Neural cell (in vitro differentiated cells): ENCODE results near the gene ANKRD60. TPM values are rescaled to one million over a fixed set of nuclear protein-coding genes. Genes with fewer than 3 reads are reported as not detected.

Source experiments
- H2AFZ ChIP-seq: fragments of 200-600, 300-800 bp; sonication (generic), shearing (Covaris generic); 2 replicates; pipeline ENCODE4 v1.6.0; 2014; ENCODE audit warnings: low read depth, mild to moderate bottlenecking, antibody characterized with exemption, low read length, moderate library complexity
- H3F3A ChIP-seq: fragments of 200-600 bp; shearing (Covaris generic); 2 replicates; pipeline ENCODE4 v1.6.1; 2016; ENCODE audit warnings: mild to moderate bottlenecking, moderate library complexity, mixed read lengths, antibody characterized with exemption, low read length; ENCODE audit not compliant: insufficient read depth, poor library complexity, severe bottlenecking
- H3K27ac ChIP-seq: fragments of 200-600, 300-800 bp; sonication (generic), shearing (Covaris generic); 2 replicates; pipeline ENCODE4 v1.5.1; 2014; ENCODE audit warnings: mild to moderate bottlenecking, low read length, moderate library complexity
- H3K27me3 ChIP-seq: fragments of 300-800, 200-600 bp; sonication (generic), shearing (Covaris generic); 2 replicates; pipeline ENCODE4 v1.6.0; 2014; ENCODE audit warnings: mild to moderate bottlenecking, low read depth, low read length, moderate library complexity; ENCODE audit not compliant: insufficient read depth
- H3K36me3 ChIP-seq: fragments of 300-800, 200-600 bp; sonication (generic), shearing (Covaris generic); 2 replicates; pipeline ENCODE4 v1.5.1; 2014; ENCODE audit warnings: mild to moderate bottlenecking, antibody characterized with exemption, low read length, moderate library complexity; ENCODE audit not compliant: insufficient read depth
- H3K4me2 ChIP-seq: fragments of 300-800, 200-600 bp; sonication (generic), shearing (Covaris generic); 2 replicates; pipeline ENCODE4 v1.6.0; 2014; ENCODE audit warnings: mild to moderate bottlenecking, low read length
- H3K4me3 ChIP-seq: fragments of 300-800, 200-600 bp; sonication (generic), shearing (Covaris generic); 2 replicates; pipeline ENCODE4 v1.5.1; 2014; ENCODE audit warnings: mild to moderate bottlenecking, low read length, moderate library complexity
- H3K79me2 ChIP-seq: fragments of 200-600 bp; shearing (Covaris generic); replicated peaks from 2 replicates; pipeline ENCODE4 v1.6.0; 2014; ENCODE audit warnings: mild to moderate bottlenecking, low read length, moderate library complexity; ENCODE audit not compliant: insufficient read depth
- H3K9ac ChIP-seq: fragments of 300-800, 200-600 bp; sonication (generic), shearing (Covaris generic); 2 replicates; pipeline ENCODE4 v1.6.1; 2016; ENCODE audit warnings: mild to moderate bottlenecking, low read length, mixed read lengths
- H3K9me2 ChIP-seq: fragments of 200-600 bp; shearing (Covaris generic); 2 replicates; pipeline ENCODE4 v1.6.1; 2016; ENCODE audit warnings: mild to moderate bottlenecking, low read length, mixed read lengths; ENCODE audit not compliant: insufficient read depth
- H3K9me3 ChIP-seq: fragments of 200-600, 300-800 bp; sonication (generic), shearing (Covaris generic); 2 replicates; pipeline ENCODE4 v1.6.1; 2016; ENCODE audit warnings: mild to moderate bottlenecking, mixed run types, low read length, moderate library complexity, mixed read lengths
- H4K20me1 ChIP-seq: fragments of 200-600 bp; shearing (Covaris generic); 2 replicates; pipeline ENCODE4 v1.6.1; 2016; ENCODE audit warnings: mild to moderate bottlenecking, mixed run types; ENCODE audit not compliant: insufficient read depth
- EP300 ChIP-seq: fragments of 450-650 bp; conservative IDR thresholded peaks from 2 replicates; pipeline ENCODE4 v1.6.1; 2014; ENCODE audit warnings: antibody characterized with exemption, mild to moderate bottlenecking, moderate library complexity; ENCODE audit not compliant: poor library complexity, severe bottlenecking
- EZH2 ChIP-seq: fragments of 200-600, 300-800 bp; shearing (Covaris generic), sonication (generic); IDR thresholded peaks from 2 replicates; pipeline ENCODE4 v1.6.1; 2014; ENCODE audit warnings: antibody characterized with exemption, low read length, borderline replicate concordance, mild to moderate bottlenecking; ENCODE audit not compliant: insufficient read depth, poor library complexity, severe bottlenecking
- MXI1 ChIP-seq: fragments of 450-650 bp; conservative IDR thresholded peaks from 2 replicates; pipeline ENCODE4 v1.6.1; 2014; ENCODE audit warnings: antibody characterized with exemption, mild to moderate bottlenecking; ENCODE audit not compliant: poor library complexity, severe bottlenecking
- POLR2AphosphoS5 ChIP-seq: IDR thresholded peaks from 2 replicates; pipeline ENCODE4 v1.6.1; 2012
- RAD21 ChIP-seq: fragments of 450-650 bp; conservative IDR thresholded peaks from 2 replicates; pipeline ENCODE4 v1.6.1; 2014; ENCODE audit warnings: antibody characterized with exemption, mild to moderate bottlenecking, moderate library complexity
- SMC3 ChIP-seq: fragments of 450-650 bp; conservative IDR thresholded peaks from 2 replicates; pipeline ENCODE4 v1.6.1; 2014; ENCODE audit warnings: antibody characterized with exemption, mild to moderate bottlenecking, moderate library complexity; ENCODE audit not compliant: poor library complexity
- TAF1 ChIP-seq: IDR thresholded peaks from 2 replicates; pipeline ENCODE4 v1.6.1; 2012; ENCODE audit warnings: low read depth
- polyA plus RNA-seq: library from polyadenylated mRNA; depleted of rRNA; stranded (reverse); fragments of >200 nt; gene quantifications from 2 replicates; pipeline ENCODE4 v1.2.3, GENCODE V29; 2014
- TF ChIP-seq, protein P1 (sequence below): IDR thresholded peaks from 2 replicates; pipeline ENCODE4 v1.6.1; 2012; ENCODE audit warnings: borderline replicate concordance
- TF ChIP-seq, protein P2 (sequence below): fragments of 450-650 bp; IDR thresholded peaks from 2 replicates; pipeline ENCODE4 v1.5.1; 2014; ENCODE audit warnings: antibody characterized with exemption, mild to moderate bottlenecking, moderate library complexity; ENCODE audit not compliant: poor library complexity, severe bottlenecking

The ANKRD60 gene
- polyA plus RNA-seq, 1 donor from 2014 or later: not detected

DNA sequence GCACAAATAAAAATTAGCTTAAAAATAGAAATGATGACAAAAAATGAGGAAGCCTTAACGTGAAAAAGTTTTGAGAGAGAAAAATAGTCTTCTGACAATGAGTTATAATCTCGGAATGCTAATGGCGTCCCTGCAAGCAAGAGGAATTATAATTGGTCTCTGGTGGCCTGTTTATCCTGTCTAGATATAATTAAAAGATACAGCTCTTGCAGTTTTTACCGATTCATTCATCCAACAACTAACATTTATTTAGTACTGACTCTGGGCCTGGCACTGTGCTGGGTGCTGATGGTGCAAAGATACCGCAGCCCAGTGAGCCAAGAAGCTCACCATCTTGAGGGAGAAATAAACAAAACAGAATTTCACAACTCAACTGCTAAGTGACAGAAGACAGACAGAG lies 31.6 kb upstream of the ANKRD60 start:
- Histone ChIP-seq H3K9me2 (no peaks in the 10 kb centered on the region), H3K9ac (no peak overlapping the region), H3K79me2 (no peaks in the 10 kb centered on the region), H4K20me1 (no peaks in the 10 kb centered on the region), H3K27me3 (no peaks in the 10 kb centered on the region), H3K4me2 (no peak overlapping the region), H3F3A (no peaks in the 10 kb centered on the region), H2AFZ (no peak overlapping the region), H3K36me3 (no peaks in the 10 kb centered on the region), H3K9me3 (no peaks in the 10 kb centered on the region), H3K4me3 (no peak overlapping the region), H3K27ac (no peak overlapping the region)
- TF ChIP-seq MXI1: no peak
- TF ChIP-seq EZH2: no peak
- TF ChIP-seq, protein P1, sequence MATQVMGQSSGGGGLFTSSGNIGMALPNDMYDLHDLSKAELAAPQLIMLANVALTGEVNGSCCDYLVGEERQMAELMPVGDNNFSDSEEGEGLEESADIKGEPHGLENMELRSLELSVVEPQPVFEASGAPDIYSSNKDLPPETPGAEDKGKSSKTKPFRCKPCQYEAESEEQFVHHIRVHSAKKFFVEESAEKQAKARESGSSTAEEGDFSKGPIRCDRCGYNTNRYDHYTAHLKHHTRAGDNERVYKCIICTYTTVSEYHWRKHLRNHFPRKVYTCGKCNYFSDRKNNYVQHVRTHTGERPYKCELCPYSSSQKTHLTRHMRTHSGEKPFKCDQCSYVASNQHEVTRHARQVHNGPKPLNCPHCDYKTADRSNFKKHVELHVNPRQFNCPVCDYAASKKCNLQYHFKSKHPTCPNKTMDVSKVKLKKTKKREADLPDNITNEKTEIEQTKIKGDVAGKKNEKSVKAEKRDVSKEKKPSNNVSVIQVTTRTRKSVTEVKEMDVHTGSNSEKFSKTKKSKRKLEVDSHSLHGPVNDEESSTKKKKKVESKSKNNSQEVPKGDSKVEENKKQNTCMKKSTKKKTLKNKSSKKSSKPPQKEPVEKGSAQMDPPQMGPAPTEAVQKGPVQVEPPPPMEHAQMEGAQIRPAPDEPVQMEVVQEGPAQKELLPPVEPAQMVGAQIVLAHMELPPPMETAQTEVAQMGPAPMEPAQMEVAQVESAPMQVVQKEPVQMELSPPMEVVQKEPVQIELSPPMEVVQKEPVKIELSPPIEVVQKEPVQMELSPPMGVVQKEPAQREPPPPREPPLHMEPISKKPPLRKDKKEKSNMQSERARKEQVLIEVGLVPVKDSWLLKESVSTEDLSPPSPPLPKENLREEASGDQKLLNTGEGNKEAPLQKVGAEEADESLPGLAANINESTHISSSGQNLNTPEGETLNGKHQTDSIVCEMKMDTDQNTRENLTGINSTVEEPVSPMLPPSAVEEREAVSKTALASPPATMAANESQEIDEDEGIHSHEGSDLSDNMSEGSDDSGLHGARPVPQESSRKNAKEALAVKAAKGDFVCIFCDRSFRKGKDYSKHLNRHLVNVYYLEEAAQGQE: no peak
- TF ChIP-seq SMC3: no peak
- no peak for TF ChIP-seq POLR2AphosphoS5
- no peak for TF ChIP-seq EP300
- TF ChIP-seq RAD21: no peak
- no peak for TF ChIP-seq TAF1
- TF ChIP-seq, protein P2, sequence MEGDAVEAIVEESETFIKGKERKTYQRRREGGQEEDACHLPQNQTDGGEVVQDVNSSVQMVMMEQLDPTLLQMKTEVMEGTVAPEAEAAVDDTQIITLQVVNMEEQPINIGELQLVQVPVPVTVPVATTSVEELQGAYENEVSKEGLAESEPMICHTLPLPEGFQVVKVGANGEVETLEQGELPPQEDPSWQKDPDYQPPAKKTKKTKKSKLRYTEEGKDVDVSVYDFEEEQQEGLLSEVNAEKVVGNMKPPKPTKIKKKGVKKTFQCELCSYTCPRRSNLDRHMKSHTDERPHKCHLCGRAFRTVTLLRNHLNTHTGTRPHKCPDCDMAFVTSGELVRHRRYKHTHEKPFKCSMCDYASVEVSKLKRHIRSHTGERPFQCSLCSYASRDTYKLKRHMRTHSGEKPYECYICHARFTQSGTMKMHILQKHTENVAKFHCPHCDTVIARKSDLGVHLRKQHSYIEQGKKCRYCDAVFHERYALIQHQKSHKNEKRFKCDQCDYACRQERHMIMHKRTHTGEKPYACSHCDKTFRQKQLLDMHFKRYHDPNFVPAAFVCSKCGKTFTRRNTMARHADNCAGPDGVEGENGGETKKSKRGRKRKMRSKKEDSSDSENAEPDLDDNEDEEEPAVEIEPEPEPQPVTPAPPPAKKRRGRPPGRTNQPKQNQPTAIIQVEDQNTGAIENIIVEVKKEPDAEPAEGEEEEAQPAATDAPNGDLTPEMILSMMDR: no peak

DNA sequence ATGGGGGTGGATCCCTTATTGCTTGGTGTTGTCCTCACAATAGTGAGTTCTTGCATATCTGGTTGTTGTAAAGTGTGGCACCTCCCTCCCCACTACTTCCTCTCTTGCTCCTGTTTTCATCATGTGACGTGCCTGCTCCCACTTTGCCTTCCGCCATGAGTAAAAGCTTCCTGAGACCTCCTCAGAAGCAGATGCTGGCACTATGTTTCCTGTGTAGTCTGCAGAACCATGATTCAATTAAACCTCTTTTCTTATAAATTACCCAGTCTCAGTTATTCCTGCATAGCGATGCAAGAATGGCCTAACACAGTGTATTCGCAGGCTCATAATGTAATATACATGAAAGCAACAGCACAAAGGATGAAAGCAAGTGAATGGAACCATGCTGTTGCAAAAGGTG lies 28.4 kb upstream of the ANKRD60 start:
- Histone ChIP-seq H3K36me3 (no peaks in the 10 kb centered on the region), H3K27me3 (no peaks in the 10 kb centered on the region), H3K4me2 (no peak overlapping the region), H3K9me2 (no peaks in the 10 kb centered on the region), H3K79me2 (no peaks in the 10 kb centered on the region), H3K9me3 (no peaks in the 10 kb centered on the region), H3K4me3 (no peak overlapping the region), H4K20me1 (no peaks in the 10 kb centered on the region), H3K27ac (no peak overlapping the region), H2AFZ (no peak overlapping the region), H3K9ac (no peak overlapping the region), H3F3A (no peaks in the 10 kb centered on the region)
- TF ChIP-seq RAD21 (no peak), EP300 (no peak)

DNA sequence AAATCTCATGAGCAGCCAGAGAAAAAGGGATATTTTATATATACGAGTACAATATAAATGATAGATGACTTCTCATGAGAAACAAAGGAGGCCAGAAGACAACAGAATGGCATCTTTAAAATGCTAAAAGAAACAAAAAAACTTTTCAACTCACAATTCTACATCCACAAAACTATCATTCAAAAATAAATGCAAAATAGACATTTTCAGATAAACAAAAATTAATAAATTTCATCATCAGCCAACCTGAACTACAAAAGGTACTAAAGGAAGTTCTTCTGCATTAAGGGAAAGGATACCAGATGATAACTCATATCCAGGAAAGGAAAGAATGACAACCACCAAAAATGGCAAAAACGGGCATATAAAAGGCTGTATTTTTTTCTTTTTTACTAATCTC lies 27.9 kb upstream of the ANKRD60 start:
- H3K9ac ChIP-seq: no peak overlapping the region
- no peaks in the 10 kb centered on the region for H3K9me3 ChIP-seq
- H3K9me2 ChIP-seq: no peaks in the 10 kb centered on the region
- no peaks in the 10 kb centered on the region for H3K79me2 ChIP-seq
- no peaks in the 10 kb centered on the region for H3F3A ChIP-seq
- no peak overlapping the region for H3K27ac ChIP-seq
- H3K4me2 ChIP-seq: no peak overlapping the region
- H3K4me3 ChIP-seq: no peak overlapping the region
- no peak for TF ChIP-seq EP300
- H2AFZ ChIP-seq: no peak overlapping the region
- H3K27me3 ChIP-seq: no peaks in the 10 kb centered on the region
- H4K20me1 ChIP-seq: no peaks in the 10 kb centered on the region
- no peaks in the 10 kb centered on the region for H3K36me3 ChIP-seq
